BLaER1 treated with 17β-estradiol and CSF1 and Interleukin-3, amounts not matched to agents 10 nM and 100 nM (cell line): ENCODE measurements around the gene AFF3.

Source experiments
- H3K27ac ChIP-seq, 11 experiments: shearing (Covaris generic); formaldehyde crosslinking; 2 replicates each; pipeline ENCODE4 v1.8.1; 2022
- H3K27me3 ChIP-seq, 11 experiments: shearing (Covaris generic); formaldehyde crosslinking; 2 replicates each; pipeline ENCODE4 v1.8.1; 2022
- H3K36me3 ChIP-seq, 11 experiments: shearing (Covaris generic); formaldehyde crosslinking; 2 replicates each; pipeline ENCODE4 v1.8.1; 2022
- H3K4me1 ChIP-seq, 10 experiments: shearing (Covaris generic); formaldehyde crosslinking; 2 replicates each; pipeline ENCODE4 v1.8.1; 2022
- H3K4me2 ChIP-seq, 11 experiments: shearing (Covaris generic); formaldehyde crosslinking; 2 replicates each; pipeline ENCODE4 v1.8.1; 2022
- H3K4me3 ChIP-seq, 10 experiments: shearing (Covaris generic); formaldehyde crosslinking; 2 replicates each; pipeline ENCODE4 v1.8.1; 2022
- H3K9ac ChIP-seq, 11 experiments: shearing (Covaris generic); formaldehyde crosslinking; 2 replicates each; pipeline ENCODE4 v1.8.1; 2022
- H3K9me3 ChIP-seq, 11 experiments: shearing (Covaris generic); formaldehyde crosslinking; replicated peaks in 1 of 11; 2 replicates each; pipeline ENCODE4 v1.8.1; 2022
- H4K20me1 ChIP-seq, 11 experiments: shearing (Covaris generic); formaldehyde crosslinking; 2 replicates each; pipeline ENCODE4 v1.8.1; 2022
- Cebpa-rat ChIP-seq, 11 experiments: shearing (Covaris generic); IDR thresholded peaks; 2 replicates each; pipeline ENCODE4 v1.8.1; 2022

The AFF3 gene

GRCh38 chr2:100015849-100016248, 126.5 kb downstream of the AFF3 start:
- Histone ChIP-seq H3K4me1 (peaks cover 0 to under 1% (median 0%) of the 10 kb centered on the region in 10 experiments; a peak in 2 of 20 replicates), H3K27ac (no peak overlapping the region), H3K4me2 (no peak overlapping the region)

GRCh38 chr2:100013892-100014677, 128.3 kb downstream of the AFF3 start:
- Histone ChIP-seq H3K9ac (no peak overlapping the region), H3K9me3 (peaks cover 0 to 13% (median 7%) of the 10 kb centered on the region in 11 experiments; a peak in 7 of 22 replicates), H3K4me2 (no peak overlapping the region), H3K4me1 (peaks cover 10 to 17% (median 15%) of the 10 kb centered on the region in 10 experiments), H3K27ac (no peak overlapping the region), H3K4me3 (no peak overlapping the region), H3K27me3 (no peaks in the 10 kb centered on the region), H3K36me3 (peaks cover 0 to 48% (median 15%) of the 10 kb centered on the region in 11 experiments; a peak in 16 of 22 replicates), H4K20me1 (peaks cover 0 to 23% (median 3%) of the 10 kb centered on the region in 11 experiments; a peak in 5 of 22 replicates)
- no peak for TF ChIP-seq Cebpa-rat (IDR thresholded peaks at IDR 0.05)

More at GRCh38 chr2:100015849-100016248, 126.5 kb downstream of the AFF3 start:
- Histone ChIP-seq H3K9me3 (peaks cover 0 to 13% (median 7%) of the 10 kb centered on the region in 11 experiments; a peak in 7 of 22 replicates), H3K9ac (no peak overlapping the region), H4K20me1 (peaks cover 0 to 31% (median 10%) of the 10 kb centered on the region in 11 experiments; a peak in 5 of 22 replicates), H3K4me3 (no peak overlapping the region), H3K27me3 (no peaks in the 10 kb centered on the region; a peak in 1 of 22 replicates), H3K36me3 (peaks cover 0 to 49% (median 15%) of the 10 kb centered on the region in 11 experiments; a peak in 16 of 22 replicates)
- TF ChIP-seq Cebpa-rat (IDR thresholded peaks at IDR 0.05): no peak

GRCh38 chr2:100012561-100012960, 129.8 kb downstream of the AFF3 start:
- H3K9ac ChIP-seq: no peak overlapping the region
- no peak overlapping the region for H3K4me3 ChIP-seq
- TF ChIP-seq Cebpa-rat (IDR thresholded peaks at IDR 0.05): no peak
- peaks cover 1 to 63% (median 26%) of the 10 kb centered on the region in 11 experiments; a peak in 19 of 22 replicates for H3K36me3 ChIP-seq
- H4K20me1 ChIP-seq: peaks cover 0 to 14% (median 0%) of the 10 kb centered on the region in 11 experiments; a peak in 4 of 22 replicates
- no peak overlapping the region for H3K27ac ChIP-seq
- H3K4me2 ChIP-seq: no peak overlapping the region
- no peaks in the 10 kb centered on the region for H3K27me3 ChIP-seq
- H3K9me3 ChIP-seq: peaks cover 0 to 13% (median 7%) of the 10 kb centered on the region in 11 experiments; a peak in 7 of 22 replicates
- peaks cover 11 to 22% (median 17%) of the 10 kb centered on the region in 10 experiments for H3K4me1 ChIP-seq

- Histone ChIP-seq H3K27ac (no peak overlapping the region), H3K27me3 (no peaks in the 10 kb centered on the region), H3K4me1 (peaks cover 11 to 22% (median 17%) of the 10 kb centered on the region in 10 experiments), H4K20me1 (peaks cover 0 to 14% (median 0%) of the 10 kb centered on the region in 11 experiments; a peak in 4 of 22 replicates), H3K36me3 (peaks cover 14 to 64% (median 29%) of the 10 kb centered on the region in 11 experiments), H3K4me3 (no peak overlapping the region), H3K4me2 (no peak overlapping the region), H3K9me3 (peaks cover 0 to 4% (median 2%) of the 10 kb centered on the region in 11 experiments; a peak in 4 of 22 replicates), H3K9ac (no peak overlapping the region)
- no peak for TF ChIP-seq Cebpa-rat (IDR thresholded peaks at IDR 0.05)
These were observed 131.1 kb downstream of the AFF3 start for GRCh38 chr2:100011272-100011731.

GRCh38 chr2:100010606-100011005, 131.8 kb downstream of the AFF3 start:
- peaks cover 14 to 64% (median 28%) of the 10 kb centered on the region in 11 experiments for H3K36me3 ChIP-seq

GRCh38 chr2:100009743-100010142, 132.6 kb downstream of the AFF3 start:
- Histone ChIP-seq H3K9me3 (no peaks in the 10 kb centered on the region), H3K4me1 (peaks cover 11 to 22% (median 17%) of the 10 kb centered on the region in 10 experiments), H3K4me3 (no peak overlapping the region), H3K4me2 (peak overlapping the region; percentile 33 to 88 (median 67)), H3K36me3 (peaks cover 14 to 69% (median 35%) of the 10 kb centered on the region in 11 experiments), H3K27me3 (no peaks in the 10 kb centered on the region), H4K20me1 (peaks cover 0 to 12% (median 0%) of the 10 kb centered on the region in 11 experiments; a peak in 3 of 22 replicates), H3K9ac (no peak overlapping the region), H3K27ac (peak overlapping the region in 4 of 11 experiments; percentile 4 to 50 (median 22); a peak in 4 of 22 replicates)
- TF ChIP-seq Cebpa-rat (IDR thresholded peaks at IDR 0.05): no peak

More at GRCh38 chr2:100010606-100011005, 131.8 kb downstream of the AFF3 start:
- peak overlapping the region in 4 of 11 experiments; percentile 71 to 88 (median 74); a peak in 2 of 22 replicates for H3K4me2 ChIP-seq
- no peak for TF ChIP-seq Cebpa-rat (IDR thresholded peaks at IDR 0.05)
- H3K27ac ChIP-seq: no peak overlapping the region
- peaks cover 11 to 22% (median 17%) of the 10 kb centered on the region in 10 experiments for H3K4me1 ChIP-seq
- H3K9me3 ChIP-seq: no peaks in the 10 kb centered on the region
- no peak overlapping the region for H3K9ac ChIP-seq
- H3K27me3 ChIP-seq: no peaks in the 10 kb centered on the region
- H4K20me1 ChIP-seq: peaks cover 0 to 13% (median 0%) of the 10 kb centered on the region in 11 experiments; a peak in 4 of 22 replicates
- H3K4me3 ChIP-seq: no peak overlapping the region

- H3K27ac ChIP-seq: peak overlapping the region in 4 of 11 experiments; percentile 4 to 50 (median 22); a peak in 5 of 22 replicates
- peaks cover 11 to 22% (median 17%) of the 10 kb centered on the region in 10 experiments for H3K4me1 ChIP-seq
- peaks cover 0 to 8% (median 0%) of the 10 kb centered on the region in 11 experiments; a peak in 3 of 22 replicates for H4K20me1 ChIP-seq
- peak overlapping the region; percentile 33 to 88 (median 67); a peak in 18 of 22 replicates for H3K4me2 ChIP-seq
- H3K4me3 ChIP-seq: no peak overlapping the region
- H3K9ac ChIP-seq: no peak overlapping the region
- H3K27me3 ChIP-seq: no peaks in the 10 kb centered on the region
- H3K36me3 ChIP-seq: peaks cover 14 to 76% (median 39%) of the 10 kb centered on the region in 11 experiments
- no peak for TF ChIP-seq Cebpa-rat (IDR thresholded peaks at IDR 0.05)
- no peaks in the 10 kb centered on the region for H3K9me3 ChIP-seq
These were observed 133.4 kb downstream of the AFF3 start for GRCh38 chr2:100008956-100009355.

- Histone ChIP-seq H3K27ac (no peak overlapping the region), H3K9ac (no peak overlapping the region), H3K4me1 (peaks cover 11 to 22% (median 17%) of the 10 kb centered on the region in 10 experiments), H3K4me3 (no peak overlapping the region), H3K36me3 (peaks cover 14 to 89% (median 56%) of the 10 kb centered on the region in 11 experiments), H3K9me3 (no peaks in the 10 kb centered on the region), H4K20me1 (peaks cover 0 to 2% (median 0%) of the 10 kb centered on the region in 11 experiments; a peak in 3 of 22 replicates), H3K4me2 (no peak overlapping the region), H3K27me3 (no peaks in the 10 kb centered on the region)
- no peak for TF ChIP-seq Cebpa-rat (IDR thresholded peaks at IDR 0.05)
These were observed 135.9 kb downstream of the AFF3 start for GRCh38 chr2:100006516-100006915.
